Vagina (tissue), 2 donors: ENCODE results near the gene MMRN2.

Experiments
- CTCF ChIP-seq, 3 experiments: fragments of 450-650 bp in 2 of 3; fragments of 200-600 bp in 1 of 3; sonication (generic) in 1 of 3; IDR thresholded peaks; one replicate each; pipeline ENCODE4 v1.5.1; 2017 to 2019; ENCODE audit warnings: antibody characterized with exemption in 3 of 3, mild to moderate bottlenecking in 2 of 3, moderate library complexity in 2 of 3
- POLR2A ChIP-seq, 2 donors: fragments of 450-650 bp; IDR thresholded peaks; one replicate each; pipeline ENCODE4 v1.6.1; 2017; ENCODE audit warnings: antibody characterized with exemption in 2 of 2, mild to moderate bottlenecking in 2 of 2, moderate library complexity in 2 of 2
- POLR2AphosphoS5 ChIP-seq, 2 donors: sonication (generic); formaldehyde crosslinking; IDR thresholded peaks; one replicate each; pipeline ENCODE4 v1.9.0; 2017; ENCODE audit warnings: antibody characterized with exemption in 2 of 2, mild to moderate bottlenecking in 2 of 2, low read depth in 1 of 2; ENCODE audit not compliant: insufficient read depth in 1 of 2

- TF ChIP-seq CTCF (IDR thresholded peaks at IDR 0.05) = no peak
- TF ChIP-seq POLR2A (IDR thresholded peaks at IDR 0.05) = no peak
- TF ChIP-seq POLR2AphosphoS5 (IDR thresholded peaks at IDR 0.05; ENCODE audit: insufficient read depth in 1 of 2, low read depth in 1 of 2) = no peak
These were observed 6.0 kb upstream of the MMRN2 start for GRCh38 chr10:86963341-86963919.
